Epidermal melanocyte (primary cell): ENCODE results near the gene ZFP36L1.

Experiments used
- DNase-seq: peaks from one replicate; pipeline ENCODE4 v3.0.0; 2011; ENCODE audit warnings: low spot score; ENCODE audit not compliant: insufficient read length

ZFP36L1 gene

DNA sequence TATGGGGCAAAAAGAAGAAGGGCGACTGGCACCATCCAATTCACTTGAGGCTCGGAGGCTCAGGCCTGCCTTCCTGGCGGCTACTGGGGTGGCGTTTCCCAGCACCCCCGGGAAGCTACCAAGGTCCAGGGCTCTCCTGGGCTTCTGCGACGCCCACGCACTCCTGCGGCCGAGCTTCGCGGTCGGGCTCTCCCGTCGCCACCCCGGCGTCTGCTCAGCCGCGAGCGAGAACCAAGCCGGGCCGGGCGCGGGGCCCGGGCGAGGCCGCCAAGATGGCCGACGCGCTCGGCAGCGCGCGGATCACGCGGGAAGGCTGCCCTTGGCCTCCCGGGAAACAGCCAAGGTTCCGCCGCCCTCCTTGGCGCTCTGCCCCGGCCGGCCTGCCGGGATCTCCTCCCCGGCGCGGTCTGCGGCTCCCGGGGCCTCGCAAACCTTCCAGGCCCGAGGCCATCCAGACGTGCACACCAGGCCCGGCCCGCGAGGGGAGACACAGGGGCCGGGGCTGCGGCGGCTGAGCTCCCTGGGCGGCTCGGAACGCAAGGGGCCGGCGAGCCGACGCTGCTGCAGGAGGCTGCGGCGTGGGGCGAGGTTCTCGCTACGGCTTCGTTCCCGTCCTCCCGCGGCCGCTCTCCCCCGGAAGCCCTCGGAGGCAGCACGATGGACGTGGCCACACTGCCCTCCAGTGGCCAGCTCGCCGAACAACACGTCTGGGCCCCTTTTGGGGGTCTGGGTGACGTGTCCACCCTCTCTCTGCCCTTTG lies 23.5 kb upstream of the ZFP36L1 start:
- peak; percentile 95 for DNase-seq

DNA sequence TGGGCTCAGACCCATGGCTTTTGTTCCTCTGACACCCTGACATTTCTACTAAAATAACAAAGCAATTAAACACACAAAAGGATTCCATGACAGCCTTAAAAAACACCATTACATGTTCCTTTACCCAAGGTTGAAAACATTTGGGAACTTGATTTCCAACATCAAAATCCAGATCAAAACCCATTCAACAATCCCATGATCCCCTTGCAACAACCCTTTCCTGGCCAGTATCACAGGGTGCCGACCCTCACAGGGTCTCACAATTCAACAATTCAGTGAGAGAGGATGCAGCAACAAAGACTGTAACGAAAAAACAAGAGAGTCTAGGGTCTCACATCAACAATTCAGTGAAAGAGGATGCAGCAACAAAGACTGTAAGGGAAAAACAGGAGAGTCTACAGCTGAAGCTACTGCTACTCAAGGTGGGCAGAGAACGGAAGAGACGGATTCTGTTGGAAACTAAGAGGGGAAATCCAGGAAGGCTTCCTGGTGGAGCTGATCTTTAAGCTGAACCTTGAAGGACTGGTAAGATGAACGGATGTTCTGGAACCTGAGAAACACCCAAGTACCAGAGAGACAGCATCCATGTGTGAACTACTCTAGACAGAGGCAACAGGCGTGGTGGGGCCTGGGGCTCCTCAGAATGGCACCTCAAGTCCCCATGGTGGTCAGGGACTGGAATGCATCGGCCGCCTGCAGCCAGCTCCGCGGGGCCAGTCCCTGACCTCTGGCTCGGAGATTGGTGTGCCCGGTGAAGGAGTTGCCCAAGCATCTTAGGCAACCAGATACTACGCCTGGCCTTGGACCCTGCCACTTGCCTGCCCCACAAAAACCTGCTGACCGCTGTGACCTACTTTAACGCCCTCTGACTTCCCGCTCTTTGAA lies 22.7 kb upstream of the ZFP36L1 start:
- DNase-seq, result no peak

GRCh38 chr14:68814539-68815297 lies 21.9 kb upstream of the ZFP36L1 start:
- peak; percentile 58 for DNase-seq

- DNase-seq, result no peak
Observed at GRCh38 chr14:68814238-68814538, 21.3 kb upstream of the ZFP36L1 start.

GRCh38 chr14:68813318-68813838 lies 20.5 kb upstream of the ZFP36L1 start:
- DNase-seq, result no peak

DNA sequence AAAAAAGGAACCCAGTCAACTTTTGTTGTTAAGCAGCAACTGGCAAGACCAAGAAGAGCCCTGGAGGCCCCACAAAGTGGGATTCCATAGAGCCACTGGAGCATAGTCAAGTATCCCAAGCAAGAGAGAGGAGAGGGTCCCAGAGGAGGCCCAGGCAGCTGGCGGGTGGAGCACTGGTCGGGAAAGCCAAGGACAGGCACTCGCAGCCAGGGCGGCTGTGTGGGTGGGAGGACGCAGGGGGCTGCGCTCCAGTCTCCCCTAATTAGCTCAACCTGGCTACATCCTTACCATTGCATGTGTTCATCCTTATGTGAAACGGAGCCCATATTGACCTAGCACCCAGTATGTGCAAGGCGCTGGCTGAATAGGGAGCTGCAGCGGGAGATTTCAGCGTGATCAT lies 18.3 kb upstream of the ZFP36L1 start:
- no peak for DNase-seq

DNA sequence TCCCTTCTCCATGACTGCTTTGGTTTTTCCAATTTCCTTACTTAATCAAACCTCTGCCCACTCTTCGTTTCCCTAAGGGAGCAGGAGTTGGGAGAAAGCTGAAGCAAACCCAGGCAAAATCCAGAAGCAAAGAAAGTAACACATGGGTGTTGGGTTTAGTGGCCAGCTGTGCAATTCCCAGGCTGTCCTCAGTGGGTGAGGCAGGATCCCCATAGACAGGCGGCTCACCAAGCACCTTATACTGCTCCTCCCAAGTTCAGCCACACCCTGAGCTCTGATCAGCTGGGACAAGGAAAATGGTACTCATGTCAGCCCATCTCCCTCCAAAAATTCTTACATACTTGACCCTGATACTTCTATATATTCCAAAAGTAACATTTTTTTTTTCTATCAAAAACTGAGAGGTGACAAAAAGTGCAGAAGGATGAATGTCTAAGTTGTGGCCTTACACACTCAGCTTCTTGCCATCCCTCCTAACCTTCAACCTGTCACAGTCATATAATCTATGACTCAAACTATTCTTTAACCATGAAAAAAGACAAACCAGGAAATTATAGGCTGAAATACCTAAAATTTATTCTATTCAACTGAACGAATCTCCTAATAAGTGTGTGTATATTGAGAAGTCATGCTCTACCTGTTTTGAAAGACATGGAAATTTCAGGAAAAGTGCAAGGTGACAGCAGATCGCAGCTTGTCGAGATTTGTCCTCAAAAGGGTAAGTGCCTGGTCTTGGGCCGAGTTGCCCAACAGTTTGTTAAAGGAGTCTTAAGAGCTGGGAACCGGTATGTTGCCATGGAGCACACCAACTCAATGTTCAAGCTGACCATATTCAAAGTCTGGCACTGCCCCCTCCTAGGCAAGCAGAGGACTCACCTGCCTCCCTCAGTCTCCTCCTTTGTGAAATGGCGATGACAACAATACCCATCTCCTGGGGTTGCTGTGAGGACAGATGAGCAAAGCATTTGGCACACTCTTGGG lies 17.6 kb upstream of the ZFP36L1 start:
- no peak for DNase-seq

DNA sequence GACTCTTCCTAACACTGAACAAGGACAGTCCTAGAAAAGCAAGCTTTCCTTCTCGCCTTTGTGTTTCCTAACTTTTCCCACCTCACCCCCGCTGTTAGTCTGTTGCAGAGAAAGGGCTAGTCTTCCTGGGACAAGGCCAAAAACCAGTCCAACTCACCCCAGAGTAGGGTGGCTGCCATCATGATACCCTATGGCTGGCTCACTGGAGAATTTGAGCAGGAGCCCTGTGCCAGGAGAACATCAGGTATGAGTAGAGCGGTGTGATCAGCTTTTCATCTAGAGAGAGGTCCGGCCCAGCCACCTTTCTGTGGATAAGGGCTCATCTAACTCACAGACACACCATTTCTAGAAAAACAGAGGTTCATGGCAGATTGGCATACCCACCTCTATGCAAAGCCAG lies 16.7 kb upstream of the ZFP36L1 start:
- no peak for DNase-seq

DNA sequence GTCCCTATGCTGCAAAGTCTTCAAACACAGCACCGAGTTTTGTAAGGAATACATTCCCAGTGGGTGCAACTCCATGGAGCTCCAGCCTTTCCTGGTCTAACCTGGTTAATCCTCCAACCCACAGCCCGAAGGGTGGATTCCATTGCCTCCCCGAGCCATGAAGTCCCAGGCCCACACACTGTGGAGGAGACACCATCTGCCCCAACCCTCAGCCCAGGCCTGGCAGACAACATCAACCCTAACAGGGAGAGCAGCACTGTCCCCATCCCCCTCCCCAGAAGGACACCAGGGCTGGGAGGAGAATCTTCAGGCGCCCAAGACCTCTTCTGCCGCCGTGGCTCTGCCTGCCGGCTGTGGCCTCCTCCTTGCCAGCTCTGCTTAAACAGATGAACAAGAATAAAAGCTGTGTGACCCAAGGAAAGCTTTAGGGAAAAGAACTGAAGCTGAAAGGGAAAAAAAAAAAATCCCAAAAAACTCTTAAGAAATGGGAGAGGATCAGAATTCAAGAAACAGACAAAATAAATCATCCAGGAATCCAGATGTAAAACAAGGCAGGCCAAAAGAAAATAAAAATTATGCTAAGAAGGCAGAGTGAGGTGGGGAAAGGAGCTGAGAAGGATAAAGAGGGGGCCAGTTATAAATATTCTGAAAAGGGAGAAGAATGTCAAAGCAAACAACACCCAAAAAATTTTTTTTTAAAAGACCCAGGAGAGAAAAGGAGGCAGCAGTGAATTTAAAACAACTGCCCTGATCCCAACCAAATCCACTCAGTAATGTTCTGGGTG lies 16.0 kb upstream of the ZFP36L1 start:
- no peak for DNase-seq

DNA sequence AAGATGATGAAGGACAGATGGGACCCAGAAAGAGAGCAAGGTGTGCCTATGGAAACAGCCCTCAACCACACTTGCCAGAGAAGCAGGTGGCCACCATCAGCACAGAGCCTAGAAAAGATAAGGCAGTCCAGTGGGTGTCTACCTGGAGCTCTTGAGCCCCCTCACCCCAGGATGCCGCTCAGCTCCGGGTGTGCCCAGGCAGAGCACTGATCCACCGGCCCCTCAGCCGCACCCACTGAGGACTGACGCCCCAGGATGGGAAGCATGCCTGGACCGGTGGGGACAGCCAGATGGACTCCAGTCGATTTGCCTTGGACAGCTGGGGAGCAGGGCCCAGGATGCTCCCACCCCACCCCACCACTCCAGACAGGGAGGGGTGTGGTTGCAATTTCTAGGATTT lies 15.1 kb upstream of the ZFP36L1 start:
- no peak for DNase-seq

DNA sequence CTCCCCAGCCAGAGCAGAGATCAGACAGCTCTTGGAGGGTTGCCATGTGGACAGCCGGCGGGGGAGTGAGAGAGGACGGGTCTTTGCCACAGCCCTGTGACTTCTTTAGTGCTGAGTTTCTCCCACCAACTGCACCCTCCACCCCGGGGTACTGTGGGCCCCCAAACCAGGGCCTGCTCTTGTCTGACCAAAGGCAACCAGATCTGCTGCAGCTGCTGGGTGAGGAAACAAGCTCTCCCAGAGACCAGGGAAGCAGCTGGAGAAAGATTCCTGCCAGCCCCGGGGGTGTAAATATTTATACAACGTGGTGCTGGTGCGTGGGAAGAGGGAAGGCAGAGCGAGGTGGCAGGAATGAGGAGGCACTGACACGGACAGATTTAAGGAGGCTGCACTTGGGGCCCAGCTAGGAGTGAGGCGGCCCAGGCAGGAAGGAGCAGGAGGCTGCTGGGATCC lies 14.3 kb upstream of the ZFP36L1 start:
- peak; percentile 82 for DNase-seq

DNA sequence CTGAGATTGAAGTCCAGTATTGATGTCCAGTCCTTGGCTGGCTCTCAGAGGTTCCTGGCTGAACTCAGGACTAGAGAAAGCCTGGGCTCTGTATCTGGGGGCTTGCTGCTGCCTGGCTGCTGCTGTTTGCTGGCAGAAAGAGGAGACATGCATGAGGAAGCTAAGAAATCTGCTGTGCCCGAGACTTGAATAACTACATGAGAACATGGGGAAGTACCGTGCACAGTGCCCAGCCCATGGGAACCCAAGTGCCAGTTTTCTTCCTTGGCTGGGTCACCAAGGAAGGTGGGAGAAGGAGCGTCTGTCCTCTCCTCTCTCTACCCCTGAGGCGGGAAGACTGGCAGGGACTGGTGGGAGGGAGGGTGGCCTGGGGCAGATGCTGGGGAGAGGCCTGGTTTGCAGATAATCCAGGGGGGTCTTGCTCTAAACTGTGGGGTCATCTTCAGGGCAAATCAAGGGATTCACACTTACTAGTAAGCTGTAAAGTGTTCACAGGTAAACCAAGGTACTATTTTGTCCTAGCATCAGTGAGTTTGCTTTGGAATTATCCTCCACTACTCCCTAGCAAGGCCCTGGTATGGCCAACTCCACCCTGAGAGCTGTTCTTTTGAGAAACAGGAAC lies 13.8 kb upstream of the ZFP36L1 start:
- no peak for DNase-seq

GRCh38 chr14:68805414-68805813 lies 12.5 kb upstream of the ZFP36L1 start:
- DNase-seq, result no peak

DNA sequence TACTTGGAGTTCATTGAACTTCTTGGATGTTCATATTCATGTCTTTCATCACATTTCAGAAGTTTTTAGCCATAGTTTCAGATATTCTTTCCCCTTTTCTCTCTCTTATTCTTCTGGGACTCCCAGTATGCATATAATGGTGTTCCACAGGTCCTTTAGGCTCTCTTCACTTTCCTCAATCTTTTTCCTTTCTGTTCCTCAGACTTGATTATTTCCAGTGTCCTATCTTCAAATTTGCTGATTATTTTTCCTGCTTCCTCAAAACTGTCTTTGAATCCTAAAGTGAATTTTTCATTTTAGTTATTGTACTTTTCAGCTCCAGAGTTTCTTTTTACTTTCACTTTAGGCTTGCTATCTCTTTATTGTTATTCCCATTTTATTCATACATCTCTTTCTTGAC lies 8.8 kb upstream of the ZFP36L1 start:
- no peak for DNase-seq

GRCh38 chr14:68800953-68801352 lies 8.1 kb upstream of the ZFP36L1 start:
- DNase-seq, result no peak

DNA sequence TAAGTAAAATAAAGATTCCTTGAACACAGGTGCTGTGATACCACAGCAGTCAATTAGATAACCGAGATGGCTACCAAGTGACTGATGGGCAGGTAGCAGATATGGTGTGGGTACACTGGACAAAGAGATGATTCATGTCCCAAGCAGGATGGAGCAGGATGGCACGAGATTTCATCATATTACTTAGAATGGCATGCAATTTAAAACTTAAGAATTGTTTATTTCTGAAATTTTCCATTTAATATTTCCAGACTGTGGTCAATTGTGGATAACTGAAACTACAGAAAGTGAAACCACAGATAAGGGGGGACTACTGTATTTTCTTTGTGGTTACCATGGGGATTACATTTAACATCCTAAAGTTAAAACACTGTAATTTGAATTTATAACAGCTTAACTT lies 7.5 kb upstream of the ZFP36L1 start:
- no peak for DNase-seq

DNA sequence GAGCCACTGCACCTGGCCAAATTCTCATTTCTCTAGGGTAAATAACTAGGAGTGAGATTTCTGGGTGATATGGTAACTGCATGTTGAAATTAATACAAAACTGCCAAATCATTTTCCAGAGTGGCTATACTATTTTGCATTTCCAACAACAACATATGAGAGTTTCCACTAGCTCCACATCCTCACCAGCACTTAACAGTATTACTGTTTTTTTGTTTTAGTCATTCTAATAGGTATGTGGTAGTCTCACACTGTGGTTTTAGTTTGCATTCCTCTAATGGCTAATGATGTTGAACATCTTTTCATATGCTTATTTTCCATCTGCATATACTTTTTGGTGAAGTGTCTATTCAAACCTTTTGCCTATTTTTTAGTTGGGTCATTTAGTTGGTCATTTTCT lies 5.8 kb upstream of the ZFP36L1 start:
- no peak for DNase-seq

DNA sequence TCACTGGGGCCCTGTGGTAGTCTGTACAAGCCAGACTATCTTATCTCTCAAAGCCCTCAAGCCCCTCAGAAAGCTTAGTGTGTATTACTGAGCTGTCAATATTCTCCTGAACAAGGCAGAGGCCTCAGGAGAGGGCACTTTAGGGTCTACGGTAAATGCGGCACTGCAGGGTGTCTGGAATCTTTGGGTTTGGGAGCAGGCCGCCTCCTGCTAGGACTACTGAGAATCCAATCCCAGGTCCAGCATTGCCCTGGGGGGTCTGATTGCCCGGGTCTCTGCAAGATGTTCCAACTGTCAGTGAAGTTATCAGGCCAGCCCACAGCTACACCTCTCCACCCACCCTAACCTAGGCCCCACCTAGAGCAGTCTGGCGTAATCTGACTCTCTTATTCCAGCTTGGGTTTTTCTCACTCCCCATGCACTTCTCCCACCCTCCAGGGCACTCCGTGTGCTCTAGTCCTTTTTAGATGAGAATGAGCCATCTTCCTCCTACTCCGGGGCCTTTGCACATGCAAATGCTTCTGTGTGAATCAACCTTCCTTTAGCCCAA lies 4.3 kb upstream of the ZFP36L1 start:
- DNase-seq, result no peak
